SK-MEL-5 (cell line): Measurements from ENCODE around the gene SKOR1. TPM values are rescaled to one million over a fixed set of nuclear protein-coding genes. Genes with fewer than 3 reads are reported as not detected.

Source experiments
- DNase-seq: peaks from one replicate; pipeline ENCODE4 v3.0.0-alpha.2; 2016; ENCODE audit warnings: low read depth, low spot score
- in situ Hi-C: cut with HindIII; loops from 2 replicates; pipeline ENCODE4 v1.10.0; 2016; ENCODE audit warnings: low sequenced_read_pairs, high pct_unique_total_duplicates, low pct_unique_long_range_greater_than_20kb
- total RNA-seq: library from RNA; depleted of rRNA; stranded (reverse); fragments of >200 nt; shearing (Covaris generic); gene quantifications from 2 replicates; pipeline ENCODE4 v1.2.3, GENCODE V29; 2014

The SKOR1 gene
- total RNA-seq, 1 experiment from 2014 or later = not detected

GRCh38 chr15:67861983-67862382, 36.7 kb downstream of the SKOR1 start:
- in situ Hi-C loops = loop anchor here (25.0 kb wide), 1 partner anchor 300 kb away; no protein-coding TSS in a partner anchor
- DNase-seq = no peak

GRCh38 chr15:67862750-67863441, 37.6 kb downstream of the SKOR1 start:
- DNase-seq = no peak
- in situ Hi-C loops = loop anchor here (25.0 kb wide), 1 partner anchor 299 kb away; no protein-coding TSS in a partner anchor

GRCh38 chr15:67863442-67863987, 38.2 kb downstream of the SKOR1 start:
- DNase-seq = peak; percentile 71
- in situ Hi-C loops = loop anchor here (25.0 kb wide), 1 partner anchor 299 kb away; no protein-coding TSS in a partner anchor

- in situ Hi-C loops = loop anchor here (25.0 kb wide), 1 partner anchor 297 kb away; no protein-coding TSS in a partner anchor
- DNase-seq = no peak
These were observed 40.0 kb downstream of the SKOR1 start for GRCh38 chr15:67865331-67865730.

GRCh38 chr15:67865766-67866165, 40.5 kb downstream of the SKOR1 start:
- no peak for DNase-seq
- in situ Hi-C loops = loop anchor here (25.0 kb wide), 1 partner anchor 297 kb away; no protein-coding TSS in a partner anchor

GRCh38 chr15:67869701-67870100, 44.4 kb downstream of the SKOR1 start:
- in situ Hi-C loops = loop anchor here (25.0 kb wide), 1 partner anchor 293 kb away; no protein-coding TSS in a partner anchor
- DNase-seq = no peak

GRCh38 chr15:67870868-67871408, 45.6 kb downstream of the SKOR1 start:
- no peak for DNase-seq
- in situ Hi-C loops = loop anchor here (25.0 kb wide), 1 partner anchor 291 kb away; no protein-coding TSS in a partner anchor

GRCh38 chr15:67873777-67874176, 48.5 kb downstream of the SKOR1 start:
- in situ Hi-C loops = loop anchor here (25.0 kb wide), 1 partner anchor 289 kb away; no protein-coding TSS in a partner anchor
- DNase-seq = peak; percentile 26

- DNase-seq = no peak
These were observed 53.5 kb downstream of the SKOR1 start for GRCh38 chr15:67878712-67879206.

GRCh38 chr15:67879440-67880129, 54.3 kb downstream of the SKOR1 start:
- no peak for DNase-seq
- in situ Hi-C loops = no loop called here

More at GRCh38 chr15:67878712-67879206, 53.5 kb downstream of the SKOR1 start:
- in situ Hi-C loops = no loop called here

GRCh38 chr15:67880651-67881182, 55.4 kb downstream of the SKOR1 start:
- no peak for DNase-seq
- in situ Hi-C loops = no loop called here

- in situ Hi-C loops = no loop called here
- peak; percentile 44 for DNase-seq
These were observed 57.4 kb downstream of the SKOR1 start for GRCh38 chr15:67882487-67883233.

- in situ Hi-C loops = no loop called here
- DNase-seq = no peak
These were observed 58.0 kb downstream of the SKOR1 start for GRCh38 chr15:67883234-67883773.

GRCh38 chr15:67884009-67884408, 58.7 kb downstream of the SKOR1 start:
- in situ Hi-C loops = no loop called here
- no peak for DNase-seq
